ENCODE data around the gene AP1G2.

DNA sequence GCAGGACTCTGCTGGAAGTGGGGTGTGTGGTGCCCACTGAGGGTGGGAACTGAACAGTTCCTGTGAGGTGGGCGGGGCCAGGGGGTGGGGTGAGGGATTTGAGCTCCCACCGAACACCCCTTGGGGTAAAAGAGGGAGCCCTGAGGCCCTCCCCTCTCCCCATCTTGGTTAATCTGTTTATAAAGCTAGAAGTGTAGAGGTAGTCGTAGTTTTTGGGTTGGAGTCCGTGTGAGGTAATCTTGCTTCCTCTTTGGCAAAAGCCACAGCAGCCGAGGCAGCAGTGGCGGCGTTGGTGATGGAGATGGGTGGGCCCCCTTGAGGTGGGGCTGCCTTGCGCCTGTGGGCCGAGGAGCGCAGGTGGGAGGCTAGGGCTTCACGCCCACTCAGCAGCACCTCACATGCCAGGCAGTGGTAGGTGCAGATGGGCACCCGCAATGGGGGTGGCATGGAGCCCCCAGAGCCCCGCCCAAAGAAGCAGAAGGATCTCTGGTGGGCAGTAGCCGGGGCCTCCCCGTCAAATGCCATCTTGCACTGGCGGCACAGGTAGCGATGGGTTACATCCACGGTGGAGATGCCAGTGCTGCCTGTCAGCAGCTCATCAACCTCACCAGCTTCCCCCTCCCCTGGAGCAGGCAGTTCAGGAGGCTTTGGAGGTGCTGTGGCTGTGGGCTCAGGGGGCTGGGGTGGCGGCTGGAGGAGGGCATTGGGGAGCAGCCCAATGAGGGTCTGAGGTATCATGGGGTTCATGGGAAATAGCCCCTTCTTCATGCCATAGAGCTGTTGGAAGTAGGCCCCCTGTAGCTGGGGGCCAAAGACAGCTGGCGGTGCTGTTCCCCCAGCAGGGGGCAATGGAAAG lies 45.6 kb downstream of the AP1G2 start:
- TF ChIP-seq POLR2A (IDR thresholded peaks at IDR 0.05) (no peak), POLR2AphosphoS5 (IDR thresholded peaks at IDR 0.05) (no peak), EP300 (IDR thresholded peaks at IDR 0.05) (no peak)
- TF ChIP-seq, protein P1, sequence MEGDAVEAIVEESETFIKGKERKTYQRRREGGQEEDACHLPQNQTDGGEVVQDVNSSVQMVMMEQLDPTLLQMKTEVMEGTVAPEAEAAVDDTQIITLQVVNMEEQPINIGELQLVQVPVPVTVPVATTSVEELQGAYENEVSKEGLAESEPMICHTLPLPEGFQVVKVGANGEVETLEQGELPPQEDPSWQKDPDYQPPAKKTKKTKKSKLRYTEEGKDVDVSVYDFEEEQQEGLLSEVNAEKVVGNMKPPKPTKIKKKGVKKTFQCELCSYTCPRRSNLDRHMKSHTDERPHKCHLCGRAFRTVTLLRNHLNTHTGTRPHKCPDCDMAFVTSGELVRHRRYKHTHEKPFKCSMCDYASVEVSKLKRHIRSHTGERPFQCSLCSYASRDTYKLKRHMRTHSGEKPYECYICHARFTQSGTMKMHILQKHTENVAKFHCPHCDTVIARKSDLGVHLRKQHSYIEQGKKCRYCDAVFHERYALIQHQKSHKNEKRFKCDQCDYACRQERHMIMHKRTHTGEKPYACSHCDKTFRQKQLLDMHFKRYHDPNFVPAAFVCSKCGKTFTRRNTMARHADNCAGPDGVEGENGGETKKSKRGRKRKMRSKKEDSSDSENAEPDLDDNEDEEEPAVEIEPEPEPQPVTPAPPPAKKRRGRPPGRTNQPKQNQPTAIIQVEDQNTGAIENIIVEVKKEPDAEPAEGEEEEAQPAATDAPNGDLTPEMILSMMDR (IDR thresholded peaks at IDR 0.05): no peak

Measured in upper lobe of left lung (tissue), 4 donors.